Kidney epithelial cell (primary cell): ENCODE results near the gene EGLN3. TPM values are rescaled to one million over a fixed set of nuclear protein-coding genes. Genes with fewer than 3 reads are reported as not detected.
A peak's percentile ranks its signal among the peaks of the same experiment; 100 is the strongest.

Experiments used
- DNase-seq: peaks from one replicate; pipeline ENCODE4 v3.0.0-alpha.2; 2010; ENCODE audit warnings: low read depth
- H3K27me3 ChIP-seq: 2 replicates; pipeline ENCODE4 v1.6.0; 2011; ENCODE audit warnings: low read length; ENCODE audit not compliant: control insufficient read depth, insufficient read depth
- H3K36me3 ChIP-seq: 2 replicates; pipeline ENCODE4 v1.5.1; 2011; ENCODE audit warnings: low read length; ENCODE audit not compliant: control insufficient read depth, insufficient read depth
- H3K4me3 ChIP-seq: 2 replicates; pipeline ENCODE4 v1.5.1; 2011; ENCODE audit warnings: low read depth, mild to moderate bottlenecking, control low read depth, low read length
- CTCF ChIP-seq: IDR thresholded peaks from 2 replicates; pipeline ENCODE4 v1.5.1; 2011; ENCODE audit warnings: mild to moderate bottlenecking, moderate library complexity, low read length, control low read depth, inconsistent platforms; ENCODE audit not compliant: insufficient read depth, poor library complexity, severe bottlenecking
- total RNA-seq: library from RNA; depleted of rRNA; stranded (reverse); fragments of >200 nt; gene quantifications from 2 replicates; pipeline ENCODE4 v1.2.3, GENCODE V29; 2015

The EGLN3 gene
- total RNA-seq, 1 donor from 2014 or later, result 1.6 TPM

- TF ChIP-seq CTCF, result no peak
- H3K36me3 ChIP-seq, result no peaks in the 10 kb centered on the region
- no peak for DNase-seq
- H3K4me3 ChIP-seq, result no peak overlapping the region
- H3K27me3 ChIP-seq, result no peaks in the 10 kb centered on the region
Measured at GRCh38 chr14:33992274-33993007, 41.6 kb upstream of the EGLN3 start.

GRCh38 chr14:33990790-33991189, 39.9 kb upstream of the EGLN3 start:
- H3K27me3 ChIP-seq, result no peaks in the 10 kb centered on the region
- no peak for DNase-seq
- no peaks in the 10 kb centered on the region for H3K36me3 ChIP-seq
- TF ChIP-seq CTCF, result no peak
- H3K4me3 ChIP-seq, result no peak overlapping the region

GRCh38 chr14:33987565-33988080, 36.7 kb upstream of the EGLN3 start:
- Histone ChIP-seq H3K36me3 (no peaks in the 10 kb centered on the region), H3K4me3 (no peak overlapping the region), H3K27me3 (no peaks in the 10 kb centered on the region)
- DNase-seq, result no peak
- TF ChIP-seq CTCF, result no peak

- TF ChIP-seq CTCF, result no peak
- Histone ChIP-seq H3K27me3 (no peaks in the 10 kb centered on the region), H3K36me3 (no peaks in the 10 kb centered on the region), H3K4me3 (no peak overlapping the region)
- peak; percentile 89 for DNase-seq
Measured at GRCh38 chr14:33986804-33987203, 35.9 kb upstream of the EGLN3 start.

GRCh38 chr14:33985242-33985641, 34.4 kb upstream of the EGLN3 start:
- H3K36me3 ChIP-seq, result no peaks in the 10 kb centered on the region
- no peak for TF ChIP-seq CTCF
- H3K27me3 ChIP-seq, result no peaks in the 10 kb centered on the region
- no peak overlapping the region for H3K4me3 ChIP-seq
- DNase-seq, result no peak
